ENCODE data around the gene ERGIC1. TPM values are rescaled to one million over a fixed set of nuclear protein-coding genes. Genes with fewer than 3 reads are reported as not detected.

The ERGIC1 gene
- total and polyA plus RNA-seq, 2 of the 13 experiments (the other 11 are each of a cell fraction or from before 2014, with no cell fraction given) = 78.5 to 184 TPM

- no peaks in the 10 kb centered on the region for H3K36me3 ChIP-seq (replicated peaks in 1 of 2; ENCODE audit: control insufficient read depth in 1 of 2, insufficient read depth in 2 of 2, low read length in 2 of 2)
- no peak overlapping the region for H3K27ac ChIP-seq (ENCODE audit: extremely low read length, insufficient read depth, low read length)
- DNase-seq (ENCODE audit: low spot score) = no peak
- intact Hi-C loops (cut with micrococcal nuclease; ENCODE audit: unreplicated experiment) = loop anchor here (1.0 to 5.0 kb wide), 3 partner anchors 38 to 304 kb away; no protein-coding TSS in a partner anchor
- H3K4me1 ChIP-seq (ENCODE audit: insufficient read depth, low read length) = peaks cover 14% of the 10 kb centered on the region
- in situ Hi-C loops (cut with HindIII; ENCODE audit: extremely low pct_ligation_motif_present, low pct_unique_long_range_greater_than_20kb) = loop anchor here (5.0 to 25.0 kb wide), 4 partner anchors 78 to 583 kb away; partner anchors contain the start of genes BNIP1 and CREBRF
- H2AFZ ChIP-seq (ENCODE audit: low read length) = no peak overlapping the region
- POLR2A ChIA-PET = no interaction called here
- no TSS peak for BruUV-seq (replicated peaks)
- H3K4me3 ChIP-seq (replicated peaks in 1 of 3; ENCODE audit: insufficient read depth in 1 of 3, low read depth in 2 of 3, low read length in 3 of 3) = no peak overlapping the region
- no peak for FAIRE-seq
- TF ChIP-seq TRIM24 (CRISPR knock-in tag; IDR thresholded peaks at IDR 0.05) (no peak), CERS6 (CRISPR knock-in tag; IDR thresholded peaks at IDR 0.05) (no peak), NFRKB (IDR thresholded peaks at IDR 0.05) (no peak), IRX3 (CRISPR knock-in tag; IDR thresholded peaks at IDR 0.05; ENCODE audit: borderline replicate concordance, low read depth) (no peak), U2AF2 (IDR thresholded peaks at IDR 0.05; ENCODE audit: low read depth, low read length) (no peak), ZNF20 (CRISPR knock-in tag; IDR thresholded peaks at IDR 0.05) (no peak), TOPORS (CRISPR knock-in tag; IDR thresholded peaks at IDR 0.05) (no peak), ZNF512B (CRISPR knock-in tag; IDR thresholded peaks at IDR 0.05; ENCODE audit: borderline replicate concordance) (no peak), RARA (CRISPR knock-in tag; IDR thresholded peaks at IDR 0.05) (no peak), SOX6 (IDR thresholded peaks at IDR 0.05) (no peak), SOX6 (CRISPR knock-in tag; IDR thresholded peaks at IDR 0.05) (no peak), ZNF674 (CRISPR knock-in tag; IDR thresholded peaks at IDR 0.05; ENCODE audit: low read depth) (no peak), NCOA2 (CRISPR knock-in tag; IDR thresholded peaks at IDR 0.05) (no peak), ZSCAN30 (CRISPR knock-in tag; IDR thresholded peaks at IDR 0.05) (no peak)
- TF ChIP-seq, protein P1, sequence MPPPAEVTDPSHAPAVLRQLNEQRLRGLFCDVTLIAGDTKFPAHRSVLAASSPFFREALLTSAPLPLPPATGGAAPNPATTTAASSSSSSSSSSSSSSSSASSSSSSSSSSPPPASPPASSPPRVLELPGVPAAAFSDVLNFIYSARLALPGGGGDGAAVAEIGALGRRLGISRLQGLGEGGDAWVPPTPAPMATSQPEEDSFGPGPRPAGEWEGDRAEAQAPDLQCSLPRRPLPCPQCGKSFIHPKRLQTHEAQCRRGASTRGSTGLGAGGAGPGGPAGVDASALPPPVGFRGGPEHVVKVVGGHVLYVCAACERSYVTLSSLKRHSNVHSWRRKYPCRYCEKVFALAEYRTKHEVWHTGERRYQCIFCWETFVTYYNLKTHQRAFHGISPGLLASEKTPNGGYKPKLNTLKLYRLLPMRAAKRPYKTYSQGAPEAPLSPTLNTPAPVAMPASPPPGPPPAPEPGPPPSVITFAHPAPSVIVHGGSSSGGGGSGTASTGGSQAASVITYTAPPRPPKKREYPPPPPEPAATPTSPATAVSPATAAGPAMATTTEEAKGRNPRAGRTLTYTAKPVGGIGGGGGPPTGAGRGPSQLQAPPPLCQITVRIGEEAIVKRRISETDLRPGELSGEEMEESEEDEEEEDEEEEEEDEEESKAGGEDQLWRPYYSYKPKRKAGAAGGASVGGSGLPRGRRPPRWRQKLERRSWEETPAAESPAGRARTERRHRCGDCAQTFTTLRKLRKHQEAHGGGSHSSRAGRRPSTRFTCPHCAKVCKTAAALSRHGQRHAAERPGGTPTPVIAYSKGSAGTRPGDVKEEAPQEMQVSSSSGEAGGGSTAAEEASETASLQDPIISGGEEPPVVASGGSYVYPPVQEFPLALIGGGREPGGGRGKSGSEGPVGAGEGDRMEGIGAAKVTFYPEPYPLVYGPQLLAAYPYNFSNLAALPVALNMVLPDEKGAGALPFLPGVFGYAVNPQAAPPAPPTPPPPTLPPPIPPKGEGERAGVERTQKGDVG (CRISPR knock-in tag; IDR thresholded peaks at IDR 0.05; ENCODE audit: borderline replicate concordance) = no peak
- TF ChIP-seq, protein P2, sequence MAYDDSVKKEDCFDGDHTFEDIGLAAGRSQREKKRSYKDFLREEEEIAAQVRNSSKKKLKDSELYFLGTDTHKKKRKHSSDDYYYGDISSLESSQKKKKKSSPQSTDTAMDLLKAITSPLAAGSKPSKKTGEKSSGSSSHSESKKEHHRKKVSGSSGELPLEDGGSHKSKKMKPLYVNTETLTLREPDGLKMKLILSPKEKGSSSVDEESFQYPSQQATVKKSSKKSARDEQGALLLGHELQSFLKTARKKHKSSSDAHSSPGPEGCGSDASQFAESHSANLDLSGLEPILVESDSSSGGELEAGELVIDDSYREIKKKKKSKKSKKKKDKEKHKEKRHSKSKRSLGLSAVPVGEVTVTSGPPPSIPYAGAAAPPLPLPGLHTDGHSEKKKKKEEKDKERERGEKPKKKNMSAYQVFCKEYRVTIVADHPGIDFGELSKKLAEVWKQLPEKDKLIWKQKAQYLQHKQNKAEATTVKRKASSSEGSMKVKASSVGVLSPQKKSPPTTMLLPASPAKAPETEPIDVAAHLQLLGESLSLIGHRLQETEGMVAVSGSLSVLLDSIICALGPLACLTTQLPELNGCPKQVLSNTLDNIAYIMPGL (CRISPR knock-in tag; IDR thresholded peaks at IDR 0.05; ENCODE audit: borderline replicate concordance in 1 of 2, low read depth in 1 of 2) = no peak
- H3K4me2 ChIP-seq (ENCODE audit: low read depth, low read length) = no peak overlapping the region
- no peaks in the 10 kb centered on the region for H3K9me3 ChIP-seq (ENCODE audit: low read length)
- CTCF ChIA-PET (ENCODE audit: low intra/inter-chr PET ratio, low total read pairs) = interaction anchor here (2.0 kb wide), 1 partner anchor 165 kb away, joined by 9 read pairs; the partner anchor contains the start of gene BNIP1
- H3K27me3 ChIP-seq (ENCODE audit: control insufficient read depth in 1 of 2, insufficient read depth in 2 of 2, low read length in 2 of 2) = no peaks in the 10 kb centered on the region
- 11% methylated on average over 4 of the region's 4 CpGs for WGBS (ENCODE audit: low lambda C conversion rate)
- H3K9ac ChIP-seq (ENCODE audit: insufficient read depth, low read depth, low read length) = no peak overlapping the region
- H4K20me1 ChIP-seq (ENCODE audit: insufficient read depth, low read length) = no peaks in the 10 kb centered on the region
- no peak for ATAC-seq
- peaks cover 11% of the 10 kb centered on the region for H3K79me2 ChIP-seq (ENCODE audit: insufficient read depth, low read length)
These were observed 145.7 kb downstream of the ERGIC1 start for GRCh38 chr5:172979778-172980177.
